Dermis lymphatic vessel endothelial cell (primary cell): ENCODE measurements around the gene HSF2. TPM values are rescaled to one million over a fixed set of nuclear protein-coding genes. Genes with fewer than 3 reads are reported as not detected.

Experiments used
- total RNA-seq: library from RNA; depleted of rRNA; stranded (reverse); fragments of >200 nt; gene quantifications from 2 replicates; pipeline ENCODE4 v1.2.1, GENCODE V29; 2014

The HSF2 gene
- 19.0 and 24.4 TPM in 2 replicates for total RNA-seq

DNA sequence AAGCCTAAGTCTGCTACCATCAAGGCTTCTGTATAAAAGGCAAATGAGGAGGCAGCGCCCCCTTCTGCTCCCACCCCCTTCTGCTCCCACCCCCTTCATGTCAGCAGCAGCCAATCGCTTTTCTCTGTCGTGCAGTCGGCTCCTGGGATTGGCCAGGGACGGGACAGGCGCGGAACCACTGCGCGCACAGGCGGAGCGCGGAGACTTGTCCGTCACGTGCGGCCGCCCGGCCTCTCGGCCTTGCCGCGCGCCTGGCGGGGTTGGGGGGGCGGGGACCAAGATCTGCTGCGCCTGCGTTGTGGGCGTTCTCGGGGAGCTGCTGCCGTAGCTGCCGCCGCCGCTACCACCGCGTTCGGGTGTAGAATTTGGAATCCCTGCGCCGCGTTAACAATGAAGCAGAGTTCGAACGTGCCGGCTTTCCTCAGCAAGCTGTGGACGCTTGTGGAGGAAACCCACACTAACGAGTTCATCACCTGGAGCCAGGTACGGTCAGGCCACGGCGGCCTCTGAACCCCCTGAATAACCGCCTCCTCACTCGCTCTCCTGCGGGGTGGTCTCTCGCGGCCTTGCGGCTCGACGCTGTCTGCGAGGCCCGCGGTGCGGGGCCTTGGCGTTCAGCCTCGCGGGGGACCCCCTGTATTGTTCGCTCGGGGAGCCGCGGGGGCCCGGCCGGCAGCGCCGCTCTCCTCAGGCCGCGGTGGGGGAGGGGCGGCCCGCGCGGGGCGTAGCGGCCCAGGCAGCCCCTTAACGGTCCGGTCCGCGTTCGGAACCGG is at the start of gene HSF2:
Gene HSF2, plus strand, starts transcription at position 305 of the 773 bp plus-strand sequence. Its CDS starts 86 bp downstream, at position 391.

GRCh38 chr6:122471107-122472021 is 71.9 kb downstream of the HSF2 start, which contains the start of gene SERINC1:
SERINC1 (minus strand) TSS chr6:122471807; CDS start chr6:122471737, 70 bp downstream.

Other genes starting within 250 kb of the HSF2 start
- gene SERINC1, start 72.2 kb downstream of the HSF2 start, total RNA-seq, result 237 and 309 TPM in 2 replicates
- gene PKIB, start 210.8 kb downstream of the HSF2 start, total RNA-seq, result 0.17 TPM in 1 of 2 replicates, not detected in the other